ENCODE measurements around the gene KCNJ9. TPM values are rescaled to one million over a fixed set of nuclear protein-coding genes. Genes with fewer than 3 reads are reported as not detected.

The KCNJ9 gene
- total and polyA plus RNA-seq, 2 of the 13 experiments (the other 11 are each of a cell fraction or from before 2014, with no cell fraction given): not detected

DNA sequence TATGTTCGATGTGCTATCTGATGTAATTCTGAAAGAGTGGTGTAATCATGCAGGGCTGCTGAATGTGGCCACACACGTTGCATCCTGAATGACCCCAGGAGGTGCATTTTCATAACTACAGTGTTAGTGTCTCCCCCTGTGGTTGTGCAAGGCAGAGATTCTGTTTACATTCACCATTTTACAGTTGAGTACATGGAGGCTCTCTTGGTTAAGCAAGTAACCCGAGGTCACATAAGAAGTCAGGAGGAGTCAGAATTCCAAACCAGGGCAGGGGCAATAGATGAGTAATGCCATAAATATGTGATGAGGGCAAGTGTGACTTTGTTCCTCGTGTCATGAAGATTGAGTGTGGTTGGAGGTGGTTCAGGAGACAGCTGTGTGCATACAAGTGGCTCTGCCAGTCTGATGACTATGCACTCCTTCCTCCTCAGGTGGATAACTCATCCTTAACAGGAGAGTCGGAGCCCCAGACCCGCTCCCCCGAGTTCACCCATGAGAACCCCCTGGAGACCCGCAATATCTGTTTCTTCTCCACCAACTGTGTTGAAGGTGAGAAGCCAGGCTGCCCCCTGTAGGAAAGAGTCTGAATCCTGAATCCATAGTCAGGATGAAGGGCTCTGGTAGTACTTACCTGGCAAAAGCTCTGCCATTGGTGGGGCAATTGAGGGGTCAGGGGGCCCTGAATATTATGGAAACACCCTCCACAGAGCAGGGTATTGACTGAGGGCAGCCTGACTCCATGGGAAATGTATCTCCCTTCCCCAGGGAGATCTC is 43.6 kb downstream of the KCNJ9 start (continued):
- TF ChIP-seq, protein P1, sequence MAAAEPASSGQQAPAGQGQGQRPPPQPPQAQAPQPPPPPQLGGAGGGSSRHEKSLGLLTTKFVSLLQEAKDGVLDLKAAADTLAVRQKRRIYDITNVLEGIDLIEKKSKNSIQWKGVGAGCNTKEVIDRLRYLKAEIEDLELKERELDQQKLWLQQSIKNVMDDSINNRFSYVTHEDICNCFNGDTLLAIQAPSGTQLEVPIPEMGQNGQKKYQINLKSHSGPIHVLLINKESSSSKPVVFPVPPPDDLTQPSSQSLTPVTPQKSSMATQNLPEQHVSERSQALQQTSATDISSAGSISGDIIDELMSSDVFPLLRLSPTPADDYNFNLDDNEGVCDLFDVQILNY (CRISPR knock-in tag; conservative IDR thresholded peaks at IDR 0.05): no peak
- TF ChIP-seq ZNF367 (CRISPR knock-in tag; IDR thresholded peaks at IDR 0.05; ENCODE audit: borderline replicate concordance): no peak
- no peak for TF ChIP-seq TP53 (CRISPR knock-in tag; conservative IDR thresholded peaks at IDR 0.05)
- TF ChIP-seq MLLT10 (CRISPR knock-in tag; IDR thresholded peaks at IDR 0.05): no peak
- TF ChIP-seq, protein P2, sequence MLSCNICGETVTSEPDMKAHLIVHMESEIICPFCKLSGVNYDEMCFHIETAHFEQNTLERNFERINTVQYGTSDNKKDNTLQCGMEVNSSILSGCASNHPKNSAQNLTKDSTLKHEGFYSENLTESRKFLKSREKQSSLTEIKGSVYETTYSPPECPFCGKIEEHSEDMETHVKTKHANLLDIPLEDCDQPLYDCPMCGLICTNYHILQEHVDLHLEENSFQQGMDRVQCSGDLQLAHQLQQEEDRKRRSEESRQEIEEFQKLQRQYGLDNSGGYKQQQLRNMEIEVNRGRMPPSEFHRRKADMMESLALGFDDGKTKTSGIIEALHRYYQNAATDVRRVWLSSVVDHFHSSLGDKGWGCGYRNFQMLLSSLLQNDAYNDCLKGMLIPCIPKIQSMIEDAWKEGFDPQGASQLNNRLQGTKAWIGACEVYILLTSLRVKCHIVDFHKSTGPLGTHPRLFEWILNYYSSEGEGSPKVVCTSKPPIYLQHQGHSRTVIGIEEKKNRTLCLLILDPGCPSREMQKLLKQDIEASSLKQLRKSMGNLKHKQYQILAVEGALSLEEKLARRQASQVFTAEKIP (CRISPR knock-in tag; IDR thresholded peaks at IDR 0.05; ENCODE audit: borderline replicate concordance): no peak
- TF ChIP-seq JUND (CRISPR knock-in tag; IDR thresholded peaks at IDR 0.05): peak; percentile 56; the same call in 1 of the 2 replicates
- TF ChIP-seq ZNF766 (CRISPR knock-in tag; IDR thresholded peaks at IDR 0.05; ENCODE audit: borderline replicate concordance): no peak
- no peak for TF ChIP-seq CENPX (CRISPR knock-in tag; IDR thresholded peaks at IDR 0.05)
- TF ChIP-seq, protein P3, sequence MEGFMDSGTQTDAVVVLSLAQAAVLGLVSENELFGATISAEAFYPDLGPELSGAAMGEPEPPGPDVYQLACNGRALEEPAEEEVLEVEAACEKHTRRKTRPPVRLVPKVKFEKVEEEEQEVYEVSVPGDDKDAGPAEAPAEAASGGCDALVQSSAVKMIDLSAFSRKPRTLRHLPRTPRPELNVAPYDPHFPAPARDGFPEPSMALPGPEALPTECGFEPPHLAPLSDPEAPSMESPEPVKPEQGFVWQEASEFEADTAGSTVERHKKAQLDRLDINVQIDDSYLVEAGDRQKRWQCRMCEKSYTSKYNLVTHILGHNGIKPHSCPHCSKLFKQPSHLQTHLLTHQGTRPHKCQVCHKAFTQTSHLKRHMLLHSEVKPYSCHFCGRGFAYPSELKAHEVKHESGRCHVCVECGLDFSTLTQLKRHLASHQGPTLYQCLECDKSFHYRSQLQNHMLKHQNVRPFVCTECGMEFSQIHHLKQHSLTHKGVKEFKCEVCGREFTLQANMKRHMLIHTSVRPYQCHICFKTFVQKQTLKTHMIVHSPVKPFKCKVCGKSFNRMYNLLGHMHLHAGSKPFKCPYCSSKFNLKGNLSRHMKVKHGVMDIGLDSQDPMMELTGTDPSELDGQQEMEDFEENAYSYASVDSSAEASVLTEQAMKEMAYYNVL (CRISPR knock-in tag; IDR thresholded peaks at IDR 0.05; ENCODE audit: borderline replicate concordance): no peak
- no peak for TF ChIP-seq LCORL (IDR thresholded peaks at IDR 0.05)
- TF ChIP-seq LCORL (CRISPR knock-in tag; IDR thresholded peaks at IDR 0.05): 0 out of 2 replicates have a peak, but pooled peaks have one; percentile 39
- TF ChIP-seq JUNB (CRISPR knock-in tag; IDR thresholded peaks at IDR 0.05; ENCODE audit: borderline replicate concordance): 0 out of 2 replicates have a peak, but pooled peaks have one; percentile 31
- TF ChIP-seq ZNF816 (CRISPR knock-in tag; IDR thresholded peaks at IDR 0.05; ENCODE audit: borderline replicate concordance): no peak
- TF ChIP-seq GATAD2A (CRISPR knock-in tag; IDR thresholded peaks at IDR 0.05): peak; percentile 54
- TF ChIP-seq ZNF337 (CRISPR knock-in tag; IDR thresholded peaks at IDR 0.05; ENCODE audit: borderline replicate concordance, low read depth): no peak
- no peak for TF ChIP-seq KLF12 (CRISPR knock-in tag; IDR thresholded peaks at IDR 0.05; ENCODE audit: borderline replicate concordance)
- no peak for TF ChIP-seq MTF1 (CRISPR knock-in tag; IDR thresholded peaks at IDR 0.05)
- TF ChIP-seq ZNF230 (CRISPR knock-in tag; IDR thresholded peaks at IDR 0.05): no peak
- peak; percentile 79 for TF ChIP-seq ZNF7 (CRISPR knock-in tag; IDR thresholded peaks at IDR 0.05)
- TF ChIP-seq, protein P4, sequence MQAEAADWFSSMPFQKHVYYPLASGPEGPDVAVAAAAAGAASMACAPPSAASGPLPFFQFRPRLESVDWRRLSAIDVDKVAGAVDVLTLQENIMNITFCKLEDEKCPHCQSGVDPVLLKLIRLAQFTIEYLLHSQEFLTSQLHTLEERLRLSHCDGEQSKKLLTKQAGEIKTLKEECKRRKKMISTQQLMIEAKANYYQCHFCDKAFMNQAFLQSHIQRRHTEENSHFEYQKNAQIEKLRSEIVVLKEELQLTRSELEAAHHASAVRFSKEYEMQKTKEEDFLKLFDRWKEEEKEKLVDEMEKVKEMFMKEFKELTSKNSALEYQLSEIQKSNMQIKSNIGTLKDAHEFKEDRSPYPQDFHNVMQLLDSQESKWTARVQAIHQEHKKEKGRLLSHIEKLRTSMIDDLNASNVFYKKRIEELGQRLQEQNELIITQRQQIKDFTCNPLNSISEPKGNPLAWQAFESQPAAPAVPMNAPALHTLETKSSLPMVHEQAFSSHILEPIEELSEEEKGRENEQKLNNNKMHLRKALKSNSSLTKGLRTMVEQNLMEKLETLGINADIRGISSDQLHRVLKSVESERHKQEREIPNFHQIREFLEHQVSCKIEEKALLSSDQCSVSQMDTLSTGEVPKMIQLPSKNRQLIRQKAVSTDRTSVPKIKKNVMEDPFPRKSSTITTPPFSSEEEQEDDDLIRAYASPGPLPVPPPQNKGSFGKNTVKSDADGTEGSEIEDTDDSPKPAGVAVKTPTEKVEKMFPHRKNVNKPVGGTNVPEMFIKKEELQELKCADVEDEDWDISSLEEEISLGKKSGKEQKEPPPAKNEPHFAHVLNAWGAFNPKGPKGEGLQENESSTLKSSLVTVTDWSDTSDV (CRISPR knock-in tag; IDR thresholded peaks at IDR 0.05): no peak
- no peak for TF ChIP-seq HNF4A (CRISPR knock-in tag; IDR thresholded peaks at IDR 0.05)
